NCI-H524 (cell line): Measurements from ENCODE around the gene NDUFAF3.

ENCODE experiments used
- DNase-seq, 2 experiments: peaks; one replicate each; lab custom pipeline; 2025; lab: John Stamatoyannopoulos, UW

Gene NDUFAF3

GRCh38 chr3:49021813-49022687, at the start of gene NDUFAF3:
TSS of gene NDUFAF3 (plus strand) at chr3:49022121. CDS start at chr3:49022145, 24 bp downstream.
- peak; percentile 92 to 98 for DNase-seq

GRCh38 chr3:48974076-48974864, 47.7 kb upstream of the NDUFAF3 start:
- DNase-seq, result peak in 1 of 2 experiments; percentile 28

- no peak for DNase-seq
Observed at GRCh38 chr3:48979451-48979850, 42.5 kb upstream of the NDUFAF3 start.

GRCh38 chr3:48980295-48980694, 41.6 kb upstream of the NDUFAF3 start:
- DNase-seq, result no peak

- no peak for DNase-seq
Observed at GRCh38 chr3:48982016-48982415, 39.9 kb upstream of the NDUFAF3 start.

- no peak for DNase-seq
Observed at GRCh38 chr3:48982686-48983085, 39.2 kb upstream of the NDUFAF3 start.

- no peak for DNase-seq
Observed at GRCh38 chr3:48983096-48983495, 38.8 kb upstream of the NDUFAF3 start.

- DNase-seq, result no peak
Observed at GRCh38 chr3:48984663-48985062, 37.3 kb upstream of the NDUFAF3 start.

- no peak for DNase-seq
Observed at GRCh38 chr3:48985831-48986376, 36.0 kb upstream of the NDUFAF3 start.

- peak in 1 of 2 experiments; percentile 34 for DNase-seq
Observed at GRCh38 chr3:48989126-48989795, 32.7 kb upstream of the NDUFAF3 start.

GRCh38 chr3:48989796-48990635, 31.9 kb upstream of the NDUFAF3 start, which contains the start of gene P4HTM:
TSS of gene P4HTM (plus strand) at chr3:48990241. CDS start at chr3:48990257, 16 bp downstream.
- DNase-seq, result peak; percentile 59 to 79

- peak; percentile 37 to 63 for DNase-seq
Observed at GRCh38 chr3:48990636-48991469, 31.1 kb upstream of the NDUFAF3 start.

- no peak for DNase-seq
Observed at GRCh38 chr3:48991851-48992545, 29.9 kb upstream of the NDUFAF3 start.

- no peak for DNase-seq
Observed at GRCh38 chr3:48993834-48994233, 28.1 kb upstream of the NDUFAF3 start.

- DNase-seq, result no peak
Observed at GRCh38 chr3:48996640-48997039, 25.3 kb upstream of the NDUFAF3 start.

GRCh38 chr3:48997102-48997635, 24.8 kb upstream of the NDUFAF3 start:
- no peak for DNase-seq

GRCh38 chr3:48997714-48998637, 23.9 kb upstream of the NDUFAF3 start:
- peak in 1 of 2 experiments; percentile 52 for DNase-seq
